Osteocyte (in vitro differentiated cells): ENCODE data around the gene LRP1B. TPM values are rescaled to one million over a fixed set of nuclear protein-coding genes. Genes with fewer than 3 reads are reported as not detected.
A peak's percentile ranks its signal among the peaks of the same experiment; 100 is the strongest.

Source experiments
- DNase-seq: peaks from one replicate; pipeline ENCODE4 v3.0.0; 2021; ENCODE audit warnings: mixed read lengths; ENCODE audit not compliant: unreplicated experiment; ENCODE audit errors: extremely low spot score
- H3K27ac Mint-ChIP-seq: one replicate; pipeline ENCODE4 v1.8.0; 2021; ENCODE audit warnings: mild to moderate bottlenecking, mixed read lengths; ENCODE audit not compliant: unreplicated experiment
- H3K27me3 Mint-ChIP-seq: one replicate; pipeline ENCODE4 v1.8.0; 2021; ENCODE audit warnings: mixed read lengths; ENCODE audit not compliant: unreplicated experiment
- H3K36me3 Mint-ChIP-seq: one replicate; pipeline ENCODE4 v1.8.0; 2021; ENCODE audit warnings: mixed read lengths; ENCODE audit not compliant: unreplicated experiment
- H3K4me1 Mint-ChIP-seq: one replicate; pipeline ENCODE4 v1.8.0; 2021; ENCODE audit warnings: mixed read lengths; ENCODE audit not compliant: unreplicated experiment
- H3K4me3 Mint-ChIP-seq: one replicate; pipeline ENCODE4 v1.8.0; 2021; ENCODE audit warnings: mild to moderate bottlenecking, moderate library complexity, mixed read lengths; ENCODE audit not compliant: unreplicated experiment
- H3K9me3 Mint-ChIP-seq: one replicate; pipeline ENCODE4 v1.8.0; 2021; ENCODE audit warnings: mixed read lengths; ENCODE audit not compliant: unreplicated experiment
- CTCF ChIP-seq: fragments of 200-600 bp; sonication (generic); IDR thresholded peaks from 2 replicates; pipeline ENCODE4 v1.5.0; 2021; ENCODE audit warnings: antibody characterized with exemption, mild to moderate bottlenecking, moderate library complexity
- total RNA-seq: library from RNA; stranded (reverse); gene quantifications from 2 replicates; pipeline ENCODE4 v1.2.1, GENCODE V29; 2021

The LRP1B gene
- total RNA-seq, 1 donor from 2014 or later = 3.6 TPM

GRCh38 chr2:141392517-141393213 lies 738.2 kb downstream of the LRP1B start:
- Mint-ChIP-seq H3K4me3 (no peak overlapping the region), H3K27me3 (no peaks in the 10 kb centered on the region), H3K36me3 (no peaks in the 10 kb centered on the region), H3K9me3 (no peaks in the 10 kb centered on the region), H3K4me1 (peaks cover 8% of the 10 kb centered on the region), H3K27ac (peak overlapping the region; percentile 12)
- no peak for TF ChIP-seq CTCF
- no peak for DNase-seq

DNA sequence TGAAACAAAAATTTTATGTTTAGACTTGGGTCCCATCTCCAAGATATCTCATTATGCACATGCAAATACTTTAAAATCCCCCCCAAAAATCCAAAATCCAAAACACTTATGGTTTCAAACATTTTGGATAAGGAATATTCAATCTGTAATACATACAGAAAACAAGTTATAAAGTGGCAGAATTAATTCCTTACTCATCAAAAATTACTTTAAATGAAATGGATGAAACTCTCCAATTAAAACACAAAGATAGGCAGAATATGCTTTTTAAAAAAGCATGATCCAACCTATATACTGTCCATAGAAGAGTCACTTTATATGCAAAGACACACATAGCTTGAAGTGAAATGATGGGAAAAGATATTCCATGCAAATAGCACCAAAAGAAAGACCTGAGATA lies 744.6 kb downstream of the LRP1B start:
- Mint-ChIP-seq H3K4me1 (no peaks in the 10 kb centered on the region), H3K4me3 (no peak overlapping the region), H3K27ac (no peak overlapping the region), H3K27me3 (no peaks in the 10 kb centered on the region), H3K9me3 (peaks cover 6% of the 10 kb centered on the region), H3K36me3 (no peaks in the 10 kb centered on the region)
- TF ChIP-seq CTCF = no peak
- DNase-seq = no peak

DNA sequence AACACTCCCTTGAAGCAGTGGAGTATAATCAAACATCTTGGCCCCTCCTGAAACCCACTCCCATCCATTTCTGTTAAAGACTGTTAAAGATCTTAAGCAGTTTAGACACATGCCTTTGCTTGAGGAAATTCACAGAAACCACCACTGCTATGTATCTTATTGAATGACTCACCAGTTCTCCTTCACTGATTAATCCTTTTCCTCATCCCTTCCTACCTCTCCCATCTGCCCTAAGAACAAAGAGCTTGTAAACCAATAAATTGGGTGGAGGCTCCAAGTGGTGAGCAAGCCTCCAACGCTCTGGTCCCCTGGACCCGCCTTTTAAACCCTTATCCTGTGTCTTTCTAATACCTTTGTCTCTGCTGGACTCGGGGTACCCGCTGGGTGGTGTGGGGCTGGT lies 746.1 kb downstream of the LRP1B start:
- no peaks in the 10 kb centered on the region for H3K27me3 Mint-ChIP-seq
- TF ChIP-seq CTCF = no peak
- H3K27ac Mint-ChIP-seq = no peak overlapping the region
- H3K36me3 Mint-ChIP-seq = no peaks in the 10 kb centered on the region
- no peaks in the 10 kb centered on the region for H3K4me1 Mint-ChIP-seq
- H3K4me3 Mint-ChIP-seq = no peak overlapping the region
- no peak for DNase-seq
- peaks cover 6% of the 10 kb centered on the region for H3K9me3 Mint-ChIP-seq

DNA sequence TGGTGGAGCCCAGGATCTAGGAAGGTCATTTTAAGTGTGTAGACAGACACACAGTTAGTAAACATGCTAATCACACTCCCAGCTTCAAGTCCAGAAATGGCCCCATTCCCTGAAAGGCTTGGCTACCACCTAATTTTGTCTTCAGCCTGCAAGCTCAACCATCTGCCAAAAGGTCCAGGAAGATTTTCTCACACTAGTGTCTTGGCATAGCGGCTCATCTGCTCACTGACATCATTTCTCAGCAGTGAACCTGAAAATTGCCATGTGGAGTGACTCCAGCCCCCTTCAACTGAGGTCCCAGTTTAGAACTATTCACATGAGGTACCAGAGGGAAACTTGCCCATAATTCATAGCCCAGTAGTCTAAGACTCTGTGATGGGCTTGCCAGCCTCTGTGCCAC lies 748.9 kb downstream of the LRP1B start:
- H3K4me1 Mint-ChIP-seq = no peaks in the 10 kb centered on the region
- no peak for TF ChIP-seq CTCF

GRCh38 chr2:141380008-141380979 lies 750.5 kb downstream of the LRP1B start:
- H3K9me3 Mint-ChIP-seq = peaks cover 11% of the 10 kb centered on the region
- no peak for DNase-seq
- H3K27me3 Mint-ChIP-seq = no peaks in the 10 kb centered on the region
- H3K4me1 Mint-ChIP-seq = no peaks in the 10 kb centered on the region
- TF ChIP-seq CTCF = no peak
- no peaks in the 10 kb centered on the region for H3K36me3 Mint-ChIP-seq
- H3K27ac Mint-ChIP-seq = no peak overlapping the region
- no peak overlapping the region for H3K4me3 Mint-ChIP-seq

More for the DNA sequence above, 748.9 kb downstream of the LRP1B start:
- no peak overlapping the region for H3K4me3 Mint-ChIP-seq
- H3K9me3 Mint-ChIP-seq = peaks cover 17% of the 10 kb centered on the region
- no peak overlapping the region for H3K27ac Mint-ChIP-seq
- H3K27me3 Mint-ChIP-seq = no peaks in the 10 kb centered on the region
- H3K36me3 Mint-ChIP-seq = no peaks in the 10 kb centered on the region
- DNase-seq = no peak
